ENCODE data around the gene FADS6. TPM values are rescaled to one million over a fixed set of nuclear protein-coding genes. Genes with fewer than 3 reads are reported as not detected.
A peak's percentile ranks its signal among the peaks of the same experiment; 100 is the strongest.

The FADS6 gene
- total RNA-seq: not detected

- H3K27ac ChIP-seq: no peak within 1 kb of the TSS
- peak within 1 kb of the TSS; percentile 15 to 43 for H3K4me3 ChIP-seq
- no peak for DNase-seq (ENCODE audit: low spot score)
- peaks cover 0 to 20% of the 10 kb centered on the region in 2 donors for H3K27me3 ChIP-seq
- no peaks in the 10 kb centered on the region for H3K36me3 ChIP-seq
- no peaks in the 10 kb centered on the region for H3K9me3 ChIP-seq
- peaks cover 0 to 12% of the 10 kb centered on the region in 2 donors for H3K4me1 ChIP-seq
- no peak for TF ChIP-seq CTCF (IDR thresholded peaks at IDR 0.05)
Measured at GRCh38 chr17:74892974-74893911, at the start of gene FADS6. FADS6 (minus strand) TSS chr17:74893633; CDS start chr17:74893595, 38 bp downstream.

- H3K36me3 ChIP-seq: no peaks in the 10 kb centered on the region
- H3K27ac ChIP-seq: no peak overlapping the region
- H3K4me1 ChIP-seq: peaks cover 0 to 2% of the 10 kb centered on the region in 2 donors
- H3K9me3 ChIP-seq: no peaks in the 10 kb centered on the region
- peaks cover 5% of the 10 kb centered on the region in 2 donors for H3K27me3 ChIP-seq
- no peak for DNase-seq (ENCODE audit: low spot score)
- no peak overlapping the region for H3K4me3 ChIP-seq
- no peak for TF ChIP-seq CTCF (IDR thresholded peaks at IDR 0.05)
Measured at GRCh38 chr17:74941128-74941725, 47.8 kb upstream of the FADS6 start.

- DNase-seq (ENCODE audit: low spot score): no peak
- TF ChIP-seq CTCF (IDR thresholded peaks at IDR 0.05): no peak
- peaks cover 0 to 11% of the 10 kb centered on the region in 2 donors for H3K4me1 ChIP-seq
- H3K36me3 ChIP-seq: no peaks in the 10 kb centered on the region
- H3K9me3 ChIP-seq: no peaks in the 10 kb centered on the region
- peaks cover 16 to 18% of the 10 kb centered on the region in 2 donors for H3K27me3 ChIP-seq
- H3K27ac ChIP-seq: no peak overlapping the region
- no peak overlapping the region for H3K4me3 ChIP-seq
Measured at GRCh38 chr17:74939534-74939933, 46.1 kb upstream of the FADS6 start.

- no peak for DNase-seq (ENCODE audit: low spot score)
- Histone ChIP-seq H3K27ac (no peak overlapping the region), H3K36me3 (no peaks in the 10 kb centered on the region), H3K4me3 (no peak overlapping the region), H3K27me3 (peaks cover 16 to 18% of the 10 kb centered on the region in 2 donors), H3K4me1 (peaks cover 0 to 11% of the 10 kb centered on the region in 2 donors), H3K9me3 (no peaks in the 10 kb centered on the region)
- no peak for TF ChIP-seq CTCF (IDR thresholded peaks at IDR 0.05)
Measured at GRCh38 chr17:74938194-74938950, 44.9 kb upstream of the FADS6 start.

- H3K4me3 ChIP-seq: no peak overlapping the region
- H3K27me3 ChIP-seq: peaks cover 16 to 18% of the 10 kb centered on the region in 2 donors
- no peak overlapping the region for H3K27ac ChIP-seq
- no peaks in the 10 kb centered on the region for H3K9me3 ChIP-seq
- no peak for DNase-seq (ENCODE audit: low spot score)
- H3K4me1 ChIP-seq: peaks cover 0 to 11% of the 10 kb centered on the region in 2 donors
- TF ChIP-seq CTCF (IDR thresholded peaks at IDR 0.05): no peak
- H3K36me3 ChIP-seq: no peaks in the 10 kb centered on the region
Measured at GRCh38 chr17:74937064-74938051, 43.9 kb upstream of the FADS6 start.

Measured in right atrium auricular region (tissue), 2 donors.